Measurements from ENCODE around the gene LOC101059915.

Gene LOC101059915

DNA sequence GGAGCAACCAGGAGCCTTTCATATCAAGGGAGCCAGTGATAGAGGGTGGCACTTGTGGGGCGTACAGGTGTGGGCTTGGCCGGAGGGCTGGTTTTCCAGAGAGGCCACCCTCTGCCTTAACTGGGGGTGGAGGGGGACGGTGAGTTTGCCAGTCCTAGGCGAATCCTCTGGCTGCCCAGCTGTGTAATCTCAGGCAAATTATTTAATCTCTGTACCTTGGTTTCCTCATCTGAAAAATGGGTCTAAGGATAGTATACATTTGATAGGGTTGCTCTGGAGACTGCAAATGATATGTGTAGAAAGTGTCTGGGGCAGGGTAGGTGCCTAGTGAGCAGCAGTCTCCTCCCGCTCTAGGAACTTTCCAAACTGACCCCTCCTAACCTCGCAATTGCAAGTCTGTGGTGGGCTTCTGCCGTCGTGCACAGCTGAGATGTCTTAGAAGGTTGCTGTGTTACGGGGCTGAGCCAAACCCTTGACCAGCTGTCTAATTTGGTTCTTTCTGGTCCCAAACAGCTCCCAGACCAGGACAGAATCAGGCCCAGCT, 45.2 kb upstream of the LOC101059915 start:
- H3K27ac ChIP-seq (ENCODE audit: insufficient read depth, low read depth, low read length): peak overlapping the region; percentile 75
- no peak overlapping the region for H3K4me3 ChIP-seq (replicated peaks in 1 of 3; ENCODE audit: insufficient read depth in 1 of 3, low read depth in 1 of 3, low read length in 3 of 3)
- no peaks in the 10 kb centered on the region for H3K27me3 ChIP-seq (ENCODE audit: control insufficient read depth in 2 of 2, insufficient read depth in 2 of 2, low read length in 2 of 2)
- CTCF ChIA-PET: interaction anchor here (0.7 to 2.1 kb wide), 9 partner anchors 10 to 33 kb away, joined by 3 to 16 read pairs (median 5); no protein-coding TSS in a partner anchor
- no peaks in the 10 kb centered on the region for H3K36me3 ChIP-seq (ENCODE audit: control insufficient read depth in 2 of 2, extremely low read depth in 1 of 2, insufficient read depth in 2 of 2, low read length in 2 of 2)
- POLR2A ChIA-PET: interaction anchor here (1.0 kb wide), 1 partner anchor 24 kb away, joined by 3 read pairs; no protein-coding TSS in a partner anchor
- intact Hi-C loops (cut with micrococcal nuclease): loop anchor here (1.0 kb wide), 1 partner anchor 16 kb away; no protein-coding TSS in a partner anchor
- no peak for TF ChIP-seq JUN (IDR thresholded peaks at IDR 0.05; ENCODE audit: borderline replicate concordance, insufficient read depth, insufficient read length, low read depth)
- no peak for TF ChIP-seq MYC (IDR thresholded peaks at IDR 0.05; ENCODE audit: low read depth, low read length)
- no peak for TF ChIP-seq FOS (IDR thresholded peaks at IDR 0.05; ENCODE audit: borderline replicate concordance, insufficient read depth, low read length)
- no peak for TF ChIP-seq POLR2A (IDR thresholded peaks at IDR 0.05; ENCODE audit: low read depth, low read length)
- TF ChIP-seq POLR2AphosphoS5 (IDR thresholded peaks at IDR 0.05; ENCODE audit: insufficient read depth, low read depth, low read length): no peak
- TF ChIP-seq, protein P1, sequence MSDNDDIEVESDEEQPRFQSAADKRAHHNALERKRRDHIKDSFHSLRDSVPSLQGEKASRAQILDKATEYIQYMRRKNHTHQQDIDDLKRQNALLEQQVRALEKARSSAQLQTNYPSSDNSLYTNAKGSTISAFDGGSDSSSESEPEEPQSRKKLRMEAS (IDR thresholded peaks at IDR 0.05; ENCODE audit: insufficient read depth, insufficient read length): no peak
- no peak for TF ChIP-seq EZH2 (IDR thresholded peaks at IDR 0.05; ENCODE audit: borderline replicate concordance, low read depth, low read length, severe bottlenecking)
- TF ChIP-seq GATA2 (IDR thresholded peaks at IDR 0.05; ENCODE audit: insufficient read depth, insufficient read length, low read depth, low read length): no peak
- TF ChIP-seq, protein P2, sequence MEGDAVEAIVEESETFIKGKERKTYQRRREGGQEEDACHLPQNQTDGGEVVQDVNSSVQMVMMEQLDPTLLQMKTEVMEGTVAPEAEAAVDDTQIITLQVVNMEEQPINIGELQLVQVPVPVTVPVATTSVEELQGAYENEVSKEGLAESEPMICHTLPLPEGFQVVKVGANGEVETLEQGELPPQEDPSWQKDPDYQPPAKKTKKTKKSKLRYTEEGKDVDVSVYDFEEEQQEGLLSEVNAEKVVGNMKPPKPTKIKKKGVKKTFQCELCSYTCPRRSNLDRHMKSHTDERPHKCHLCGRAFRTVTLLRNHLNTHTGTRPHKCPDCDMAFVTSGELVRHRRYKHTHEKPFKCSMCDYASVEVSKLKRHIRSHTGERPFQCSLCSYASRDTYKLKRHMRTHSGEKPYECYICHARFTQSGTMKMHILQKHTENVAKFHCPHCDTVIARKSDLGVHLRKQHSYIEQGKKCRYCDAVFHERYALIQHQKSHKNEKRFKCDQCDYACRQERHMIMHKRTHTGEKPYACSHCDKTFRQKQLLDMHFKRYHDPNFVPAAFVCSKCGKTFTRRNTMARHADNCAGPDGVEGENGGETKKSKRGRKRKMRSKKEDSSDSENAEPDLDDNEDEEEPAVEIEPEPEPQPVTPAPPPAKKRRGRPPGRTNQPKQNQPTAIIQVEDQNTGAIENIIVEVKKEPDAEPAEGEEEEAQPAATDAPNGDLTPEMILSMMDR (IDR thresholded peaks at IDR 0.05; ENCODE audit: extremely low read depth in 1 of 2, insufficient read depth in 1 of 2, low read depth in 1 of 2, low read length in 2 of 2): no peak
- dilution Hi-C loops (cut with MboI; ENCODE audit: extremely low pct_ligation_motif_present, low sequenced_read_pairs): no loop called here
- DNase-seq (ENCODE audit: low read depth, low spot score) (no peak), FAIRE-seq (no peak)
- H3K4me2 ChIP-seq (ENCODE audit: insufficient read depth, low read length): no peak overlapping the region
- BruUV-seq (replicated peaks): no TSS peak
- H4K20me1 ChIP-seq (replicated peaks; ENCODE audit: control insufficient read depth, extremely low read depth, insufficient read depth, low read length): no peaks in the 10 kb centered on the region
- no peak overlapping the region for H2AFZ ChIP-seq (ENCODE audit: low read depth, low read length)
- H3K79me2 ChIP-seq (ENCODE audit: control insufficient read depth, insufficient read depth, low read length): no peaks in the 10 kb centered on the region
- no peaks in the 10 kb centered on the region for H3K9me3 ChIP-seq (replicated peaks; ENCODE audit: control insufficient read depth, insufficient read depth, low read length)
- H3K9me1 ChIP-seq (replicated peaks; ENCODE audit: control insufficient read depth, extremely low read depth, insufficient read depth, low read length): no peaks in the 10 kb centered on the region
- H3K9ac ChIP-seq (replicated peaks; ENCODE audit: extremely low read depth, insufficient read depth, low read length): peak overlapping the region; percentile 49
- peaks cover 11% of the 10 kb centered on the region for H3K4me1 ChIP-seq (ENCODE audit: control insufficient read depth, extremely low read depth, insufficient read depth, low read length)

Data from endothelial cell of umbilical vein (primary cell).